HepG2 (cell line): ENCODE measurements around the gene MRGPRG. TPM values are rescaled to one million over a fixed set of nuclear protein-coding genes. Genes with fewer than 3 reads are reported as not detected.

Experiments used
- ATAC-seq: fragments of 200-7000 bp; cut with Tn5 transposase; 3 replicates; pipeline ENCODE4 v1.9.1; 2020; ENCODE audit warnings: mild to moderate bottlenecking, moderate library complexity
- BruUV-seq: library from RNA; stranded (reverse); fragments of 400-500 nt; replicated peaks from 2 replicates; lab custom pipeline; 2021; lab: Mats Ljungman, UMichigan
- CTCF ChIA-PET: fragments of 300-600 bp; formaldehyde crosslinking; extraction: SDS; loops from one replicate; lab custom pipeline; 2021; ENCODE audit warnings: low total read pairs, inconsistent platforms, low intra/inter-chr PET ratio; lab: Yijun Ruan, JAX
- POLR2A ChIA-PET: fragments of 350-600 bp; sonication (Branson Sonifier 250); formaldehyde crosslinking; loops from one replicate; lab custom pipeline; 2020; ENCODE audit warnings: antibody characterized with exemption, inconsistent platforms; lab: Yijun Ruan, JAX
- DNase-seq: peaks from one replicate; pipeline ENCODE4 v3.0.0-alpha.2; 2015; ENCODE audit warnings: low spot score
- FAIRE-seq: peaks from 3 replicates; lab custom pipeline; 2011; peaks lifted over from hg19 to GRCh38; lab: Jason Lieb, UNC
- H2AFZ ChIP-seq: one replicate; pipeline ENCODE4 v1.6.1; 2011; ENCODE audit warnings: low read length, inconsistent platforms
- H3K27ac ChIP-seq: fragments of 300-600 bp; 3 replicates; pipeline ENCODE4 v1.8.0; 2011; ENCODE audit warnings: mixed run types, mild to moderate bottlenecking, mixed read lengths, low read length, inconsistent platforms; ENCODE audit not compliant: insufficient read depth; ENCODE audit errors: extremely low read length
- H3K27me3 ChIP-seq, 2 experiments: fragments of 200-600 bp in 1 of 2; 2 replicates in 1 of 2; 3 replicates in 1 of 2; pipeline versions ENCODE4 v1.6.0 to v1.8.0; 2011; ENCODE audit warnings: low read length in 2 of 2, mild to moderate bottlenecking in 2 of 2, moderate library complexity in 2 of 2, inconsistent platforms in 1 of 2; ENCODE audit not compliant: insufficient read depth in 2 of 2, control insufficient read depth in 1 of 2
- H3K36me3 ChIP-seq, 2 experiments: fragments of 200-600 bp in 1 of 2; replicated peaks in 1 of 2; 2 replicates in 1 of 2; 3 replicates in 1 of 2; pipeline versions ENCODE4 v1.5.1 to v1.8.0; 2011; ENCODE audit warnings: low read length in 2 of 2, inconsistent platforms in 1 of 2; ENCODE audit not compliant: insufficient read depth in 2 of 2, control insufficient read depth in 1 of 2
- H3K4me1 ChIP-seq: 2 replicates; pipeline ENCODE4 v1.5.1; 2012; ENCODE audit warnings: low read length, inconsistent platforms; ENCODE audit not compliant: insufficient read depth
- H3K4me2 ChIP-seq: 2 replicates; pipeline ENCODE4 v1.6.0; 2011; ENCODE audit warnings: low read depth, low read length, inconsistent platforms
- H3K4me3 ChIP-seq, 3 experiments: fragments of 200-600 bp in 1 of 3; sonication (generic), shearing (Covaris generic) in 1 of 3; replicated peaks in 1 of 3; 2 replicates each; pipeline ENCODE4 v1.5.1; 2011 to 2016; ENCODE audit warnings: low read length in 3 of 3, inconsistent platforms in 2 of 3, low read depth in 2 of 3, mild to moderate bottlenecking in 2 of 3, control low read depth in 1 of 3, mixed read lengths in 1 of 3; ENCODE audit not compliant: insufficient read depth in 1 of 3
- H3K79me2 ChIP-seq: one replicate; pipeline ENCODE4 v1.6.1; 2011; ENCODE audit warnings: low read length, inconsistent platforms; ENCODE audit not compliant: insufficient read depth
- H3K9ac ChIP-seq: 2 replicates; pipeline ENCODE4 v1.6.0; 2011; ENCODE audit warnings: mild to moderate bottlenecking, low read depth, low read length, inconsistent platforms; ENCODE audit not compliant: insufficient read depth
- H3K9me3 ChIP-seq: 2 replicates; pipeline ENCODE4 v1.5.1; 2012; ENCODE audit warnings: mild to moderate bottlenecking, low read length
- H4K20me1 ChIP-seq: 2 replicates; pipeline ENCODE4 v1.6.0; 2011; ENCODE audit warnings: inconsistent platforms, mild to moderate bottlenecking, low read length, moderate library complexity; ENCODE audit not compliant: insufficient read depth
- JUN ChIP-seq: sonication (generic); formaldehyde crosslinking; IDR thresholded peaks from 2 replicates; pipeline ENCODE4 v1.4.0; 2020; ENCODE audit warnings: mild to moderate bottlenecking, missing genetic modification reagents
- MTA3 ChIP-seq: sonication (generic); formaldehyde crosslinking; IDR thresholded peaks from 2 replicates; pipeline ENCODE4 v1.4.0; 2020; ENCODE audit warnings: missing genetic modification reagents
- NBN ChIP-seq: fragments of 450-650 bp; conservative IDR thresholded peaks from 2 replicates; pipeline ENCODE4 v1.6.1; 2017
- SIX4 ChIP-seq: sonication (generic); formaldehyde crosslinking; IDR thresholded peaks from 2 replicates; pipeline ENCODE4 v1.4.0; 2020; ENCODE audit warnings: missing genetic modification reagents
- SP1 ChIP-seq, 2 experiments: fragments of 450-650 bp in 1 of 2; sonication (generic) in 1 of 2; formaldehyde crosslinking in 1 of 2; IDR thresholded peaks; 2 replicates each; pipeline versions ENCODE4 v1.4.0 to v1.6.1; 2016 to 2020; ENCODE audit warnings: missing genetic modification reagents in 1 of 2
- SPEN ChIP-seq: sonication (generic); formaldehyde crosslinking; IDR thresholded peaks from 2 replicates; pipeline ENCODE4 v1.5.1; 2020; ENCODE audit warnings: low read depth, mild to moderate bottlenecking, missing genetic modification reagents
- ZNF180 ChIP-seq: sonication (generic); formaldehyde crosslinking; IDR thresholded peaks from 2 replicates; pipeline ENCODE4 v1.4.0; 2020; ENCODE audit warnings: low read depth, missing genetic modification reagents, borderline replicate concordance
- WGBS: methylation state at CpG from one replicate; pipeline ENCODE4 v1.1.6; 2017; ENCODE audit warnings: low lambda C conversion rate; 5-methylcytosine and 5-hydroxymethylcytosine counted together
- in situ Hi-C: cut with HindIII; loops from 2 replicates; pipeline ENCODE4 v1.10.0; 2017; ENCODE audit warnings: low pct_unique_long_range_greater_than_20kb; ENCODE audit not compliant: extremely low pct_ligation_motif_present
- intact Hi-C: fragments of 100-400 bp; cut with micrococcal nuclease; formaldehyde crosslinking; loops from one replicate; pipeline ENCODE4 v1.10.0; 2022; ENCODE audit not compliant: unreplicated experiment
- polyA plus RNA-seq, 8 experiments: library from polyadenylated mRNA; depleted of rRNA in 3 of 8; stranded (reverse) in 7 of 8; unstranded in 1 of 8; fragments of >200 nt; fragmentation: Illumina TruSeq in 4 of 8; extraction: Trizol in 4 of 8; gene quantifications; 2 replicates each; pipeline versions ENCODE4 v1.2.1 to v1.2.3, GENCODE V29; 2011 to 2016; ENCODE audit warnings: low read depth in 4 of 8, missing spikeins in 1 of 8, mixed read lengths in 1 of 8; ENCODE audit not compliant: insufficient read depth in 1 of 8
- total RNA-seq, 5 experiments: library from RNA; depleted of rRNA; stranded (reverse); fragments of >200 nt; fragmentation: Illumina TruSeq; extraction: Trizol; gene quantifications; 2 replicates each; pipeline ENCODE4 v1.2.3, GENCODE V29; 2016; ENCODE audit warnings: low read depth in 1 of 5
- TF ChIP-seq, protein P1 (sequence below): sonication (generic); formaldehyde crosslinking; IDR thresholded peaks from 2 replicates; pipeline ENCODE4 v1.8.0; 2022; ENCODE audit warnings: mild to moderate bottlenecking, missing genetic modification reagents, borderline replicate concordance
- TF ChIP-seq, protein P2 (sequence below): sonication (generic); formaldehyde crosslinking; IDR thresholded peaks from 2 replicates; pipeline ENCODE4 v1.8.0; 2023; ENCODE audit warnings: mild to moderate bottlenecking, missing genetic modification reagents
- TF ChIP-seq, protein P3 (sequence below): sonication (generic); formaldehyde crosslinking; IDR thresholded peaks from 2 replicates; pipeline ENCODE4 v1.8.1; 2023; ENCODE audit warnings: mild to moderate bottlenecking, inconsistent platforms, moderate library complexity, missing genetic modification reagents, borderline replicate concordance
- TF ChIP-seq, protein P4 (sequence below): sonication (generic); formaldehyde crosslinking; IDR thresholded peaks from 2 replicates; pipeline ENCODE4 v1.4.0; 2020; ENCODE audit warnings: missing genetic modification reagents
- TF ChIP-seq, protein P5 (sequence below): sonication (generic); formaldehyde crosslinking; conservative IDR thresholded peaks from 2 replicates; pipeline ENCODE4 v1.4.0; 2020; ENCODE audit warnings: missing genetic modification reagents
- TF ChIP-seq, protein P6 (sequence below): sonication (generic); formaldehyde crosslinking; IDR thresholded peaks from 2 replicates; pipeline ENCODE4 v1.5.0; 2020; ENCODE audit warnings: mild to moderate bottlenecking, missing genetic modification reagents, moderate library complexity
- TF ChIP-seq, protein P7 (sequence below): IDR thresholded peaks from 2 replicates; pipeline ENCODE4 v1.6.1; 2016; ENCODE audit warnings: missing biosample characterization, missing genetic modification reagents, low read depth

Gene MRGPRG
- total and polyA plus RNA-seq, 2 of the 13 experiments (the other 11 are each of a cell fraction or from before 2014, with no cell fraction given), result not detected

DNA sequence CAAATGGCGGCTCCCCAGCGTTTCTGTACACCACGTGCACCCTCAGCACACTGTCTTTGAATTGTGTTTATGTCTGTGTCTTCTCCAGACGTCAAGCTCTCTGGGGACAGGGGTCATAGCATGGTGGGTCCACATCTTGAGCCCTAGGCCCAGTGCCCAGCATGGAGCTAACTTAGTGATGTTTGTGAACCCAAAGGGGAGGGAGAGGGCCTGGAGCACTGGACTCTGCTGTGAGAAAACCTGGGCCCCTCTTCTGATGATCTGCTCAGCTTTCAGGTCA lies 4.3 kb downstream of the MRGPRG start:
- DNase-seq (no peak), ATAC-seq (no peak), FAIRE-seq (no peak)
- no peaks in the 10 kb centered on the region for H3K79me2 ChIP-seq
- H2AFZ ChIP-seq, result no peak overlapping the region
- no peaks in the 10 kb centered on the region for H3K4me1 ChIP-seq
- in situ Hi-C loops (loop anchor here (10.0 kb wide), 2 partner anchors 110 to 180 kb away; no protein-coding TSS in a partner anchor), intact Hi-C loops (loop anchor here (10.0 kb wide), 1 partner anchor 100 kb away; no protein-coding TSS in a partner anchor)
- no peaks in the 10 kb centered on the region for H4K20me1 ChIP-seq
- H3K27me3 ChIP-seq, result peaks cover 3 to 29% of the 10 kb centered on the region in 2 experiments; a peak in 4 of 5 replicates
- H3K4me3 ChIP-seq, result no peak overlapping the region
- no peak overlapping the region for H3K27ac ChIP-seq
- CTCF ChIA-PET, result no interaction called here
- POLR2A ChIA-PET, result no interaction called here
- no TSS peak for BruUV-seq
- no peak overlapping the region for H3K4me2 ChIP-seq
- WGBS, result 6% methylated on average over 4 of the region's 4 CpGs
- no peaks in the 10 kb centered on the region for H3K9me3 ChIP-seq
- H3K36me3 ChIP-seq, result no peaks in the 10 kb centered on the region
- H3K9ac ChIP-seq, result no peak overlapping the region
- TF ChIP-seq, protein P1, sequence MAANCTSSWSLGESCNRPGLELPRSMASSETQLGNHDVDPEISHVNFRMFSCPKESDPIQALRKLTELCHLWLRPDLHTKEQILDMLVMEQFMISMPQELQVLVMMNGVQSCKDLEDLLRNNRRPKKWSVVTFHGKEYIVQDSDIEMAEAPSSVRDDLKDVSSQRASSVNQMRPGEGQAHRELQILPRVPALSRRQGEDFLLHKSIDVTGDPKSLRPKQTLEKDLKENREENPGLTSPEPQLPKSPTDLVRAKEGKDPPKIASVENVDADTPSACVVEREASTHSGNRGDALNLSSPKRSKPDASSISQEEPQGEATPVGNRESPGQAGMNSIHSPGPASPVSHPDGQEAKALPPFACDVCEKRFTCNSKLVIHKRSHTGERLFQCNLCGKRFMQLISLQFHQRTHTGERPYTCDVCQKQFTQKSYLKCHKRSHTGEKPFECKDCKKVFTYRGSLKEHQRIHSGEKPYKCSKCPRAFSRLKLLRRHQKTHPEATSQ (CRISPR knock-in tag), result no peak
- TF ChIP-seq NBN (no peak), SIX4 (CRISPR knock-in tag) (no peak), SPEN (CRISPR knock-in tag) (no peak), JUN (CRISPR knock-in tag) (no peak), ZNF180 (CRISPR knock-in tag) (no peak), MTA3 (CRISPR knock-in tag) (no peak), SP1 (IDR thresholded peaks at IDR 0.05) (no peak), SP1 (CRISPR knock-in tag; IDR thresholded peaks at IDR 0.05) (no peak)
- TF ChIP-seq, protein P2, sequence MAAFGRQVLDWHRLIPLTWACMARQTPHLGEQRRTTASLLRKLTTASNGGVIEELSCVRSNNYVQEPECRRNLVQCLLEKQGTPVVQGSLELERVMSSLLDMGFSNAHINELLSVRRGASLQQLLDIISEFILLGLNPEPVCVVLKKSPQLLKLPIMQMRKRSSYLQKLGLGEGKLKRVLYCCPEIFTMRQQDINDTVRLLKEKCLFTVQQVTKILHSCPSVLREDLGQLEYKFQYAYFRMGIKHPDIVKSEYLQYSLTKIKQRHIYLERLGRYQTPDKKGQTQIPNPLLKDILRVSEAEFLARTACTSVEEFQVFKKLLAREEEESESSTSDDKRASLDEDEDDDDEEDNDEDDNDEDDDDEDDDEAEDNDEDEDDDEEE (CRISPR knock-in tag), result no peak
- TF ChIP-seq, protein P3, sequence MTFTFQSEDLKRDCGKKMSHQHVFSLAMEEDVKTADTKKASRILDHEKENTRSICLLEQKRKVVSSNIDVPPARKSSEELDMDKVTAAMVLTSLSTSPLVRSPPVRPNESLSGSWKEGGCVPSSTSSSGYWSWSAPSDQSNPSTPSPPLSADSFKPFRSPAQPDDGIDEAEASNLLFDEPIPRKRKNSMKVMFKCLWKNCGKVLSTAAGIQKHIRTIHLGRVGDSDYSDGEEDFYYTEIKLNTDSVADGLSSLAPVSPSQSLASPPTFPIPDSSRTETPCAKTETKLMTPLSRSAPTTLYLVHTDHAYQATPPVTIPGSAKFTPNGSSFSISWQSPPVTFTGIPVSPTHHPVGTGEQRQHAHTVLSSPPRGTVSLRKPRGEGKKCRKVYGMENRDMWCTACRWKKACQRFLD (CRISPR knock-in tag), result no peak
- TF ChIP-seq, protein P4, sequence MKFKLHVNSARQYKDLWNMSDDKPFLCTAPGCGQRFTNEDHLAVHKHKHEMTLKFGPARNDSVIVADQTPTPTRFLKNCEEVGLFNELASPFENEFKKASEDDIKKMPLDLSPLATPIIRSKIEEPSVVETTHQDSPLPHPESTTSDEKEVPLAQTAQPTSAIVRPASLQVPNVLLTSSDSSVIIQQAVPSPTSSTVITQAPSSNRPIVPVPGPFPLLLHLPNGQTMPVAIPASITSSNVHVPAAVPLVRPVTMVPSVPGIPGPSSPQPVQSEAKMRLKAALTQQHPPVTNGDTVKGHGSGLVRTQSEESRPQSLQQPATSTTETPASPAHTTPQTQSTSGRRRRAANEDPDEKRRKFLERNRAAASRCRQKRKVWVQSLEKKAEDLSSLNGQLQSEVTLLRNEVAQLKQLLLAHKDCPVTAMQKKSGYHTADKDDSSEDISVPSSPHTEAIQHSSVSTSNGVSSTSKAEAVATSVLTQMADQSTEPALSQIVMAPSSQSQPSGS, result no peak
- TF ChIP-seq, protein P5, sequence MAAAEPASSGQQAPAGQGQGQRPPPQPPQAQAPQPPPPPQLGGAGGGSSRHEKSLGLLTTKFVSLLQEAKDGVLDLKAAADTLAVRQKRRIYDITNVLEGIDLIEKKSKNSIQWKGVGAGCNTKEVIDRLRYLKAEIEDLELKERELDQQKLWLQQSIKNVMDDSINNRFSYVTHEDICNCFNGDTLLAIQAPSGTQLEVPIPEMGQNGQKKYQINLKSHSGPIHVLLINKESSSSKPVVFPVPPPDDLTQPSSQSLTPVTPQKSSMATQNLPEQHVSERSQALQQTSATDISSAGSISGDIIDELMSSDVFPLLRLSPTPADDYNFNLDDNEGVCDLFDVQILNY (CRISPR knock-in tag), result no peak
- TF ChIP-seq, protein P6, sequence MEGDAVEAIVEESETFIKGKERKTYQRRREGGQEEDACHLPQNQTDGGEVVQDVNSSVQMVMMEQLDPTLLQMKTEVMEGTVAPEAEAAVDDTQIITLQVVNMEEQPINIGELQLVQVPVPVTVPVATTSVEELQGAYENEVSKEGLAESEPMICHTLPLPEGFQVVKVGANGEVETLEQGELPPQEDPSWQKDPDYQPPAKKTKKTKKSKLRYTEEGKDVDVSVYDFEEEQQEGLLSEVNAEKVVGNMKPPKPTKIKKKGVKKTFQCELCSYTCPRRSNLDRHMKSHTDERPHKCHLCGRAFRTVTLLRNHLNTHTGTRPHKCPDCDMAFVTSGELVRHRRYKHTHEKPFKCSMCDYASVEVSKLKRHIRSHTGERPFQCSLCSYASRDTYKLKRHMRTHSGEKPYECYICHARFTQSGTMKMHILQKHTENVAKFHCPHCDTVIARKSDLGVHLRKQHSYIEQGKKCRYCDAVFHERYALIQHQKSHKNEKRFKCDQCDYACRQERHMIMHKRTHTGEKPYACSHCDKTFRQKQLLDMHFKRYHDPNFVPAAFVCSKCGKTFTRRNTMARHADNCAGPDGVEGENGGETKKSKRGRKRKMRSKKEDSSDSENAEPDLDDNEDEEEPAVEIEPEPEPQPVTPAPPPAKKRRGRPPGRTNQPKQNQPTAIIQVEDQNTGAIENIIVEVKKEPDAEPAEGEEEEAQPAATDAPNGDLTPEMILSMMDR (CRISPR knock-in tag), result no peak
- TF ChIP-seq, protein P7, sequence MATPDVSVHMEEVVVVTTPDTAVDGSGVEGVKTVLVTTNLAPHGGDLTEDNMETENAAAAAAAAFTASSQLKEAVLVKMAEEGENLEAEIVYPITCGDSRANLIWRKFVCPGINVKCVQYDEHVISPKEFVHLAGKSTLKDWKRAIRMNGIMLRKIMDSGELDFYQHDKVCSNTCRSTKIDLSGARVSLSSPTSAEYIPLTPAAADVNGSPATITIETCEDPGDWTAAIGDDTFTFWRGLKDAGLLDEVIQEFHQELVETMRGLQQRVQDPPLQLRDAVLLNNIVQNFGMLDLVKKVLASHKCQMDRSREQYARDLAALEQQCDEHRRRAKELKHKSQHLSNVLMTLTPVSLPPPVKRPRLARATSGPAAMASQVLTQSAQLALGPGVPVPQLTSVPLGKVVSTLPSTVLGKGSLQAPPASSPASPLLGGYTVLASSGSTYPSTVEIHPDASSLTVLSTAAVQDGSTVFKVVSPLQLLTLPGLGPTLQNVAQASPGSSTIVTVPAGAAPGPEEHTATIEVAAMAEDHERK, result no peak
